ENCODE measurements around the gene SYNM.

The SYNM gene

DNA sequence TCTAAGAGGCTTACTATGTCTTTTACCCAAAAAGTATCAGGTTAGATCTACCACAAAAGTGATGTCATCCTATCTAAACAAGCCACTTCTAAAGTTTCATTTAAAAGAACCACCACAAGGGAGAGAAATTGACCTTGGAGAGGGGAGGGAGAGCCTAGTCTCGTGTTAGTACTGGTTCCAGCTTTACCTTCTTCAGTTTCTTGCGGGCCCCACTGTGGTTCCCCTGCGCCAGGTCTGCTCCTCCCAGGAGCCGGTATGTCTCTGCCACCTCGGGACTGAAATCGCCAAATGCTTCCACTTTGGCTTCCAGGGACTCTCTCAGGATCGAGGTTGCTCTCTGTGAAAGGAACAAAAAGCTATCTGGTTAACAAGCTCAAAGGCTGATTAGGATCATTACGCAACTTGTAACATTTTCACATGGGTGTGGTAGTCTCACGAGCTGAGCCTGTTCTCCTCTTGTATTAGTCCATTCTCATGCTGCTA lies 51.1 kb downstream of the SYNM start:
- H3K4me3 ChIP-seq (ENCODE audit: low read length), result no peak overlapping the region
- no peaks in the 10 kb centered on the region for H3K9me3 ChIP-seq (ENCODE audit: control insufficient read depth, insufficient read depth, low read length)
- no CpG with 5 or more reads among the region's 9 CpGs for WGBS (ENCODE audit: insufficient coverage, insufficient read length)
- no peak for DNase-seq (ENCODE audit: low read depth, low spot score)
- H3K27ac ChIP-seq (ENCODE audit: low read length), result no peak overlapping the region
- no peaks in the 10 kb centered on the region for H3K27me3 ChIP-seq (ENCODE audit: control insufficient read depth, insufficient read depth, low read length)
- H3K4me1 ChIP-seq (ENCODE audit: control insufficient read depth, insufficient read depth, low read length), result no peaks in the 10 kb centered on the region
- H3K36me3 ChIP-seq (ENCODE audit: control insufficient read depth, insufficient read depth, low read length), result peaks cover 6% of the 10 kb centered on the region; the same call in 1 of the 2 replicates

GRCh38 chr15:99157456-99157855 lies 52.6 kb downstream of the SYNM start:
- Histone ChIP-seq H3K4me1 (ENCODE audit: control insufficient read depth, insufficient read depth, low read length) (no peaks in the 10 kb centered on the region), H3K36me3 (ENCODE audit: control insufficient read depth, insufficient read depth, low read length) (peaks cover 6% of the 10 kb centered on the region; the same call in 1 of the 2 replicates), H3K4me3 (ENCODE audit: low read length) (no peak overlapping the region), H3K27ac (ENCODE audit: low read length) (no peak overlapping the region), H3K27me3 (ENCODE audit: control insufficient read depth, insufficient read depth, low read length) (no peaks in the 10 kb centered on the region), H3K9me3 (ENCODE audit: control insufficient read depth, insufficient read depth, low read length) (no peaks in the 10 kb centered on the region)
- no CpG with 5 or more reads among the region's 3 CpGs for WGBS (ENCODE audit: insufficient coverage, insufficient read length)
- DNase-seq (ENCODE audit: low read depth, low spot score), result no peak

- Histone ChIP-seq H3K27ac (ENCODE audit: low read length) (no peak overlapping the region), H3K4me3 (ENCODE audit: low read length) (no peak overlapping the region), H3K36me3 (ENCODE audit: control insufficient read depth, insufficient read depth, low read length) (peaks cover 6% of the 10 kb centered on the region; the same call in 1 of the 2 replicates), H3K9me3 (ENCODE audit: control insufficient read depth, insufficient read depth, low read length) (no peaks in the 10 kb centered on the region), H3K27me3 (ENCODE audit: control insufficient read depth, insufficient read depth, low read length) (no peaks in the 10 kb centered on the region), H3K4me1 (ENCODE audit: control insufficient read depth, insufficient read depth, low read length) (no peaks in the 10 kb centered on the region)
- DNase-seq (ENCODE audit: low read depth, low spot score), result no peak
- WGBS (ENCODE audit: insufficient coverage, insufficient read length), result no CpG with 5 or more reads among the region's 6 CpGs
Observed at GRCh38 chr15:99158626-99159412, 53.9 kb downstream of the SYNM start.

DNA sequence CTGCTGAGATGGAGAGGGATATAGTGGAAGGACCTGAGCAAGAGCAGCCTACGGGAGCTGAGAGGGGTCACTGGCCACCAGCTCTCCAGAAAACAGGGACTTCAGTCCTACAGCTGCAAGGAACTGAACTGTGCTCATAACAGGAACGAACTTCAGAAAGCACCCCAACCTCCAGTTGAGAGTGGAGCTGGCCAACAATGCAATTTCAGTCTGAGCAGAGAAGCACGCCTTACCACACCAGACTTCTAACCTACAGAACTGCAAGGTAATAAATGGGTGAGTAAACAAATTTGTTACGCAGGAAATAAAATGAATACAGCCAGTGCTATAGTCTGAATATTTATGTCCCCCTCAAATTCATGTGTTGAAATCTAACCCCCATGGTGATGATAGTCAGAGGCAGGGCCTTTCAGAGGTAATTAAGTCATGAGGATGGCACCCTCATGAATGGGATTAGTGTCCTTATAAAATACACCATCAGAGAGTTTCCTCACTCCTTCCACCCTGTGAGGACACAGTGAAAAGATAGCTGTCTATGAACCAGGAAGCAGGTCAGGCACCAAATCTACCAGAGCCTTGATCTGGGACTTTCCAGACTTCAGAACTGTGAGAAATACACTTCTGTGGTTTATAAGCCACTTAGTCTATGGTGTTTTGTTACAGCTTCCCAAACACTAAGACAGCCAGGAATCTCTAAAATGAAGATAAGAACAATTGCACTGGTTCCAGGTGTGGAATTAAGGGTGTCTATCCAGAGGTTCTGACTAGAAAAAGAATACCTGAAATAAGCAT lies 58.6 kb downstream of the SYNM start:
- Histone ChIP-seq H3K4me3 (ENCODE audit: low read length) (no peak overlapping the region), H3K4me1 (ENCODE audit: control insufficient read depth, insufficient read depth, low read length) (no peaks in the 10 kb centered on the region), H3K36me3 (ENCODE audit: control insufficient read depth, insufficient read depth, low read length) (peaks cover 5% of the 10 kb centered on the region; the same call in 1 of the 2 replicates), H3K9me3 (ENCODE audit: control insufficient read depth, insufficient read depth, low read length) (no peaks in the 10 kb centered on the region), H3K27ac (ENCODE audit: low read length) (no peak overlapping the region), H3K27me3 (ENCODE audit: control insufficient read depth, insufficient read depth, low read length) (no peaks in the 10 kb centered on the region)
- no peak for DNase-seq (ENCODE audit: low read depth, low spot score)
- no CpG with 5 or more reads among the region's 4 CpGs for whole genome bisulfite sequencing (ENCODE audit: insufficient coverage, insufficient read length)

DNA sequence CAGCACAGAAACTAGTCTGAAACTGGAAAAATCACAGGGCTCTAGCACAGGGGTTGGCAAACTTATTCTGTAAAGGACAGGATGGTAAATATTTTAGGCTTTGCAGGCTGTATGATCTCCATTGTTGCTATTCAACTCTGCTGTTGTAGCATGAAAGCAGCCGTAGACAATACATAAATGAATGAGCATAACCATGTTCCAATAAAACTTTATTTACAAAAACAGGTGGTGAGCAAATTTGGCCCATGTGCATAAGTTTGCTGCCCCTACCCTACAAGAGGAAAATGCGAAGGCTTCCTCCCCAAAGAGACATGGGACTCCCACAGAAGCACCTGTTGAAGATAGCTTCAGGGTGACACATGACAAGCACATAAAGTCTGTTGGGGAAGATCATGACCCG lies 59.2 kb downstream of the SYNM start:
- Histone ChIP-seq H3K27me3 (ENCODE audit: control insufficient read depth, insufficient read depth, low read length) (no peaks in the 10 kb centered on the region), H3K4me1 (ENCODE audit: control insufficient read depth, insufficient read depth, low read length) (no peaks in the 10 kb centered on the region)
- WGBS (ENCODE audit: insufficient coverage, insufficient read length), result no CpG with 5 or more reads among the region's 3 CpGs

DNA sequence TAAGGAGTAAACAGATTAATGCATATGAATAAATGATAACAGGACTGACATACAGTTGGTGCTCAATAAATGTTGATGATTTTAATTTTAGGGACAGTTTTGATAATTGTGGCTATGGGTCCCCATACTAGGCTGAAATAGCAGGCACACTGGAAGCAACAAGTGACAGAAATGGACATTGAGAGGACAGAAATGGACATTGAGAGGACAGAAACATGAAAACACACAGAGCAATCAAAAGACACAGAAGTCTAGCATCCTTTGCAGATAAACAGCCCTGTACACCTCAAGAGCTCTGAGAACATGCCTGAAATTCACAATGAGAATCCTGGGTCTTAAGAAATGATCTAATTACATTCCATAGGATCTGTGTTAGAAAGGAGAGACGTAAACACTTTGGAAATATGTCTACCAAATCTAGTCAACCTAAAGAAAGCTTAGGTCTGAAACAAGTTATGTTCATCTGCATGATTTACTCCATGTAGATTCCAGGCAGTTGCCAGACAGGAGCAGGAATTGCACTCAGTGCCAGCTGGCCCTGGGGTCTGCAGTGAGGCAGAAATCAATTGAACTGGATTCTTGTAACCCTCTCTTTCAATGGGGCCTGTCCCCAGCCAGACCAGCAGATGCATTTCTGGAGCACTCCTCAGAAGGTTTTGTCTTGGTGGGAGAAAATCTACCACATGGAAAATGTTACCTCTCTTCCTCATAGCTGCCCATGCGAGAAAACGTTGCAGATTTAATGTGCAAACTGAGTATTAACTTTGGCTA lies 60.3 kb downstream of the SYNM start:
- WGBS (ENCODE audit: insufficient coverage, insufficient read length), result no CpG with 5 or more reads among the region's 3 CpGs

More for the DNA sequence above, 59.2 kb downstream of the SYNM start:
- H3K27ac ChIP-seq (ENCODE audit: low read length), result no peak overlapping the region
- H3K36me3 ChIP-seq (ENCODE audit: control insufficient read depth, insufficient read depth, low read length), result no peaks in the 10 kb centered on the region
- H3K4me3 ChIP-seq (ENCODE audit: low read length), result no peak overlapping the region
- no peak for DNase-seq (ENCODE audit: low read depth, low spot score)
- no peaks in the 10 kb centered on the region for H3K9me3 ChIP-seq (ENCODE audit: control insufficient read depth, insufficient read depth, low read length)

DNA sequence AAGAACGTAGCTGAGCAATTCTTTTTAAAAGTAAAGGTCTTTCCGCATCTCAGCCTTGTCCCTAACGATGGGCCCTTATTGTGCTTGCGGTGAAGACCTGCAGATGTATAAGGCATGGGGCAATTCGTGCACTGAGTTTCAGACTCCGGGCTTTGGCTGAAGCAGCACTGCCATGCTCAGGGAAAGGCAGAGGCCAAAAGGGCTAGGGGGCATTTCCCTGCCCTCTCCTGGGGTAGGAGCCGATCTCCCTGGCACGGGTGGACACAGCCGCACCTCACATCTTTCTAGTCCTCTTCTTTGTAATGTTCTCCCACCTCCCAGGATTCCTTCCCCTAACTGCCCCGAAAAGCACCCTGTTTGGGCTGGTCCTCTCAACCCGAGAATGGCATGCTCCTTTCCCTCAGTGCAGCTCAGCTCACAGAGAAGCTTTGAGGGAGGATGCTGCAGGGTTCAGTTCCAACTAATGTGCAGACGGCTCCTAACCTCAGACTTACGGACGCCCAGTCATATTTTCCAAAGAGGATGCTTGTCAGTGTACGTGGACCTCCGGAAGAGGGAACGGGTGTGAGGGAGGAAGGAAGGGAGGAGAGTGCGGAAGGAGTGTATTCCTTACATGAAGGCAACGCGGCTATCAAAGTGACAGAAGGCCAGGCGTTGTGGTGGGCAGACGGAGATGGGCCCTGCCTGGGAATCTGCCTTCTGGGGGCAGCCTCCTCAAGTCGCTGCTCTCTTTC lies 61.2 kb downstream of the SYNM start:
- Histone ChIP-seq H3K27ac (ENCODE audit: low read length) (no peak overlapping the region), H3K27me3 (ENCODE audit: control insufficient read depth, insufficient read depth, low read length) (no peaks in the 10 kb centered on the region), H3K4me3 (ENCODE audit: low read length) (no peak overlapping the region), H3K4me1 (ENCODE audit: control insufficient read depth, insufficient read depth, low read length) (no peaks in the 10 kb centered on the region), H3K36me3 (ENCODE audit: control insufficient read depth, insufficient read depth, low read length) (no peaks in the 10 kb centered on the region), H3K9me3 (ENCODE audit: control insufficient read depth, insufficient read depth, low read length) (no peaks in the 10 kb centered on the region)
- no CpG with 5 or more reads among the region's 23 CpGs for WGBS (ENCODE audit: insufficient coverage, insufficient read length)
- no peak for DNase-seq (ENCODE audit: low read depth, low spot score)

More for the DNA sequence above, 60.3 kb downstream of the SYNM start:
- no peaks in the 10 kb centered on the region for H3K4me1 ChIP-seq (ENCODE audit: control insufficient read depth, insufficient read depth, low read length)
- DNase-seq (ENCODE audit: low read depth, low spot score), result no peak
- H3K36me3 ChIP-seq (ENCODE audit: control insufficient read depth, insufficient read depth, low read length), result no peaks in the 10 kb centered on the region
- no peak overlapping the region for H3K27ac ChIP-seq (ENCODE audit: low read length)
- no peak overlapping the region for H3K4me3 ChIP-seq (ENCODE audit: low read length)
- no peaks in the 10 kb centered on the region for H3K27me3 ChIP-seq (ENCODE audit: control insufficient read depth, insufficient read depth, low read length)
- no peaks in the 10 kb centered on the region for H3K9me3 ChIP-seq (ENCODE audit: control insufficient read depth, insufficient read depth, low read length)

- no peaks in the 10 kb centered on the region for H3K9me3 ChIP-seq (ENCODE audit: control insufficient read depth, insufficient read depth, low read length)
- H3K27ac ChIP-seq (ENCODE audit: low read length), result no peak overlapping the region
- H3K27me3 ChIP-seq (ENCODE audit: control insufficient read depth, insufficient read depth, low read length), result no peaks in the 10 kb centered on the region
- H3K36me3 ChIP-seq (ENCODE audit: control insufficient read depth, insufficient read depth, low read length), result no peaks in the 10 kb centered on the region
- WGBS (ENCODE audit: insufficient coverage, insufficient read length), result no CpG with 5 or more reads among the region's 5 CpGs
- H3K4me1 ChIP-seq (ENCODE audit: control insufficient read depth, insufficient read depth, low read length), result no peaks in the 10 kb centered on the region
- DNase-seq (ENCODE audit: low read depth, low spot score), result no peak
- H3K4me3 ChIP-seq (ENCODE audit: low read length), result no peak overlapping the region
Observed at GRCh38 chr15:99167201-99167600, 62.3 kb downstream of the SYNM start.

DNA sequence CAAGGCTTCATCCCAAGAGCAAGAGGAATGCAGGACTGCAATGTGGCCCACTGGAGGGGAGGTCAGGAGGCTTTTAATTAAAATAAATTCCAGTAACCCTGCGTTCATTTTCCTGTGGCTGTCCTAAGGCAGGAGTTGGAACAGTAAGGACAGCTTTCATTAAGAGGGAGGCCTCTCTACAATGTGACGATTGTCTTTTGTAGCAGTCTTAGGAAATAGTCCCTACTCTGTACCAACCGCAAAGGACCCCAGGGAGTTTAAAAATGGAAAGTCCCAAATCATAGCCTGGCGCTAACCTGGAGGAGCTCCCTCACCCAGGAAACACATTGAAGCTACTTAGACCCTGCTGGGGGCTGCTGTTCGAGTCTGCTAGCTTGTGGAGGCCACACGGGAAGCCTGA lies 62.8 kb downstream of the SYNM start:
- Histone ChIP-seq H3K27ac (ENCODE audit: low read length) (no peak overlapping the region), H3K4me1 (ENCODE audit: control insufficient read depth, insufficient read depth, low read length) (no peaks in the 10 kb centered on the region), H3K4me3 (ENCODE audit: low read length) (no peak overlapping the region), H3K27me3 (ENCODE audit: control insufficient read depth, insufficient read depth, low read length) (no peaks in the 10 kb centered on the region), H3K36me3 (ENCODE audit: control insufficient read depth, insufficient read depth, low read length) (no peaks in the 10 kb centered on the region), H3K9me3 (ENCODE audit: control insufficient read depth, insufficient read depth, low read length) (no peaks in the 10 kb centered on the region)
- no CpG with 5 or more reads among the region's 6 CpGs for WGBS (ENCODE audit: insufficient coverage, insufficient read length)
- DNase-seq (ENCODE audit: low read depth, low spot score), result no peak
